ENCODE data around the gene CD200.

Gene CD200

GRCh38 chr3:112327371-112327951 lies 5.5 kb upstream of the CD200 start:
- DNase-seq: no peak

GRCh38 chr3:112331851-112332250 lies 1.1 kb upstream of the CD200 start:
- no peak for DNase-seq

- peak; percentile 90 for DNase-seq
Measured at GRCh38 chr3:112333381-112334317, 693 bp downstream of the CD200 start.

- peak; percentile 35 for DNase-seq
Measured at GRCh38 chr3:112334691-112335433, 1.9 kb downstream of the CD200 start.

GRCh38 chr3:112335434-112335781 lies 2.5 kb downstream of the CD200 start:
- no peak for DNase-seq

GRCh38 chr3:112338021-112338726 lies 5.2 kb downstream of the CD200 start:
- no peak for DNase-seq

- no peak for DNase-seq
Measured at GRCh38 chr3:112338727-112339056, 5.7 kb downstream of the CD200 start.

GRCh38 chr3:112339134-112339533 lies 6.2 kb downstream of the CD200 start:
- DNase-seq: no peak

GRCh38 chr3:112339609-112340008 lies 6.7 kb downstream of the CD200 start:
- no peak for DNase-seq

- no peak for DNase-seq
Measured at GRCh38 chr3:112341386-112341785, 8.4 kb downstream of the CD200 start.

- DNase-seq: no peak
Measured at GRCh38 chr3:112345681-112346080, 12.7 kb downstream of the CD200 start.

GRCh38 chr3:112346491-112347122 lies 13.7 kb downstream of the CD200 start:
- no peak for DNase-seq

GRCh38 chr3:112348943-112349342 lies 16.0 kb downstream of the CD200 start:
- DNase-seq: no peak

GRCh38 chr3:112349557-112349956 lies 16.6 kb downstream of the CD200 start:
- DNase-seq: no peak

GRCh38 chr3:112350018-112350810 lies 17.3 kb downstream of the CD200 start:
- DNase-seq: no peak

- DNase-seq: no peak
Measured at GRCh38 chr3:112351036-112351435, 18.1 kb downstream of the CD200 start.

- no peak for DNase-seq
Measured at GRCh38 chr3:112351823-112352222, 18.9 kb downstream of the CD200 start.

- DNase-seq: no peak
Measured at GRCh38 chr3:112352720-112353119, 19.8 kb downstream of the CD200 start.

GRCh38 chr3:112353365-112353764 lies 20.4 kb downstream of the CD200 start:
- no peak for DNase-seq

GRCh38 chr3:112354642-112355306 lies 21.8 kb downstream of the CD200 start:
- DNase-seq: no peak

GRCh38 chr3:112355307-112355687 lies 22.3 kb downstream of the CD200 start:
- DNase-seq: no peak
